HepG2 (cell line): ENCODE measurements around the gene SFT2D2. TPM values are rescaled to one million over a fixed set of nuclear protein-coding genes. Genes with fewer than 3 reads are reported as not detected.

Experiments
- ATAC-seq: fragments of 200-7000 bp; cut with Tn5 transposase; 3 replicates; pipeline ENCODE4 v1.9.1; 2020; ENCODE audit warnings: mild to moderate bottlenecking, moderate library complexity
- BruUV-seq: library from RNA; stranded (reverse); fragments of 400-500 nt; replicated peaks from 2 replicates; lab custom pipeline; 2021; lab: Mats Ljungman, UMichigan
- CTCF ChIA-PET: fragments of 300-600 bp; formaldehyde crosslinking; extraction: SDS; loops from one replicate; lab custom pipeline; 2021; ENCODE audit warnings: low total read pairs, inconsistent platforms, low intra/inter-chr PET ratio; lab: Yijun Ruan, JAX
- POLR2A ChIA-PET: fragments of 350-600 bp; sonication (Branson Sonifier 250); formaldehyde crosslinking; loops from one replicate; lab custom pipeline; 2020; ENCODE audit warnings: antibody characterized with exemption, inconsistent platforms; lab: Yijun Ruan, JAX
- DNase-seq: peaks from one replicate; pipeline ENCODE4 v3.0.0-alpha.2; 2015; ENCODE audit warnings: low spot score
- FAIRE-seq: peaks from 3 replicates; lab custom pipeline; 2011; peaks lifted over from hg19 to GRCh38; lab: Jason Lieb, UNC
- H2AFZ ChIP-seq: one replicate; pipeline ENCODE4 v1.6.1; 2011; ENCODE audit warnings: low read length, inconsistent platforms
- H3K27ac ChIP-seq: fragments of 300-600 bp; 3 replicates; pipeline ENCODE4 v1.8.0; 2011; ENCODE audit warnings: mixed run types, mild to moderate bottlenecking, mixed read lengths, low read length, inconsistent platforms; ENCODE audit not compliant: insufficient read depth; ENCODE audit errors: extremely low read length
- H3K27me3 ChIP-seq, 2 experiments: fragments of 200-600 bp in 1 of 2; 2 replicates in 1 of 2; 3 replicates in 1 of 2; pipeline versions ENCODE4 v1.6.0 to v1.8.0; 2011; ENCODE audit warnings: low read length in 2 of 2, mild to moderate bottlenecking in 2 of 2, moderate library complexity in 2 of 2, inconsistent platforms in 1 of 2; ENCODE audit not compliant: insufficient read depth in 2 of 2, control insufficient read depth in 1 of 2
- H3K36me3 ChIP-seq, 2 experiments: fragments of 200-600 bp in 1 of 2; replicated peaks in 1 of 2; 2 replicates in 1 of 2; 3 replicates in 1 of 2; pipeline versions ENCODE4 v1.5.1 to v1.8.0; 2011; ENCODE audit warnings: low read length in 2 of 2, inconsistent platforms in 1 of 2; ENCODE audit not compliant: insufficient read depth in 2 of 2, control insufficient read depth in 1 of 2
- H3K4me1 ChIP-seq: 2 replicates; pipeline ENCODE4 v1.5.1; 2012; ENCODE audit warnings: low read length, inconsistent platforms; ENCODE audit not compliant: insufficient read depth
- H3K4me2 ChIP-seq: 2 replicates; pipeline ENCODE4 v1.6.0; 2011; ENCODE audit warnings: low read depth, low read length, inconsistent platforms
- H3K4me3 ChIP-seq, 3 experiments: fragments of 200-600 bp in 1 of 3; sonication (generic), shearing (Covaris generic) in 1 of 3; replicated peaks in 1 of 3; 2 replicates each; pipeline ENCODE4 v1.5.1; 2011 to 2016; ENCODE audit warnings: low read length in 3 of 3, inconsistent platforms in 2 of 3, low read depth in 2 of 3, mild to moderate bottlenecking in 2 of 3, control low read depth in 1 of 3, mixed read lengths in 1 of 3; ENCODE audit not compliant: insufficient read depth in 1 of 3
- H3K79me2 ChIP-seq: one replicate; pipeline ENCODE4 v1.6.1; 2011; ENCODE audit warnings: low read length, inconsistent platforms; ENCODE audit not compliant: insufficient read depth
- H3K9ac ChIP-seq: 2 replicates; pipeline ENCODE4 v1.6.0; 2011; ENCODE audit warnings: mild to moderate bottlenecking, low read depth, low read length, inconsistent platforms; ENCODE audit not compliant: insufficient read depth
- H3K9me3 ChIP-seq: 2 replicates; pipeline ENCODE4 v1.5.1; 2012; ENCODE audit warnings: mild to moderate bottlenecking, low read length
- H4K20me1 ChIP-seq: 2 replicates; pipeline ENCODE4 v1.6.0; 2011; ENCODE audit warnings: inconsistent platforms, mild to moderate bottlenecking, low read length, moderate library complexity; ENCODE audit not compliant: insufficient read depth
- WGBS: methylation state at CpG from one replicate; pipeline ENCODE4 v1.1.6; 2017; ENCODE audit warnings: low lambda C conversion rate; 5-methylcytosine and 5-hydroxymethylcytosine counted together
- in situ Hi-C: cut with HindIII; loops from 2 replicates; pipeline ENCODE4 v1.10.0; 2017; ENCODE audit warnings: low pct_unique_long_range_greater_than_20kb; ENCODE audit not compliant: extremely low pct_ligation_motif_present
- intact Hi-C: fragments of 100-400 bp; cut with micrococcal nuclease; formaldehyde crosslinking; loops from one replicate; pipeline ENCODE4 v1.10.0; 2022; ENCODE audit not compliant: unreplicated experiment
- polyA plus RNA-seq, 8 experiments: library from polyadenylated mRNA; depleted of rRNA in 3 of 8; stranded (reverse) in 7 of 8; unstranded in 1 of 8; fragments of >200 nt; fragmentation: Illumina TruSeq in 4 of 8; extraction: Trizol in 4 of 8; gene quantifications; 2 replicates each; pipeline versions ENCODE4 v1.2.1 to v1.2.3, GENCODE V29; 2011 to 2016; ENCODE audit warnings: low read depth in 4 of 8, missing spikeins in 1 of 8, mixed read lengths in 1 of 8; ENCODE audit not compliant: insufficient read depth in 1 of 8
- total RNA-seq, 5 experiments: library from RNA; depleted of rRNA; stranded (reverse); fragments of >200 nt; fragmentation: Illumina TruSeq; extraction: Trizol; gene quantifications; 2 replicates each; pipeline ENCODE4 v1.2.3, GENCODE V29; 2016; ENCODE audit warnings: low read depth in 1 of 5
- TF ChIP-seq, protein P1 (sequence below), 2 experiments: IDR thresholded peaks; 2 replicates each; pipeline ENCODE4 v1.6.1; 2011 to 2012; ENCODE audit warnings: low read length in 2 of 2, borderline replicate concordance in 1 of 2, low read depth in 1 of 2, mild to moderate bottlenecking in 1 of 2, moderate library complexity in 1 of 2
- TF ChIP-seq, protein P2 (sequence below): IDR thresholded peaks from 2 replicates; pipeline ENCODE4 v1.6.1; 2016; ENCODE audit warnings: missing compliant biosample characterization, missing genetic modification reagents, borderline replicate concordance

The SFT2D2 gene
- total and polyA plus RNA-seq, 2 of the 13 experiments (the other 11 are each of a cell fraction or from before 2014, with no cell fraction given): 10.0 to 28.8 TPM

DNA sequence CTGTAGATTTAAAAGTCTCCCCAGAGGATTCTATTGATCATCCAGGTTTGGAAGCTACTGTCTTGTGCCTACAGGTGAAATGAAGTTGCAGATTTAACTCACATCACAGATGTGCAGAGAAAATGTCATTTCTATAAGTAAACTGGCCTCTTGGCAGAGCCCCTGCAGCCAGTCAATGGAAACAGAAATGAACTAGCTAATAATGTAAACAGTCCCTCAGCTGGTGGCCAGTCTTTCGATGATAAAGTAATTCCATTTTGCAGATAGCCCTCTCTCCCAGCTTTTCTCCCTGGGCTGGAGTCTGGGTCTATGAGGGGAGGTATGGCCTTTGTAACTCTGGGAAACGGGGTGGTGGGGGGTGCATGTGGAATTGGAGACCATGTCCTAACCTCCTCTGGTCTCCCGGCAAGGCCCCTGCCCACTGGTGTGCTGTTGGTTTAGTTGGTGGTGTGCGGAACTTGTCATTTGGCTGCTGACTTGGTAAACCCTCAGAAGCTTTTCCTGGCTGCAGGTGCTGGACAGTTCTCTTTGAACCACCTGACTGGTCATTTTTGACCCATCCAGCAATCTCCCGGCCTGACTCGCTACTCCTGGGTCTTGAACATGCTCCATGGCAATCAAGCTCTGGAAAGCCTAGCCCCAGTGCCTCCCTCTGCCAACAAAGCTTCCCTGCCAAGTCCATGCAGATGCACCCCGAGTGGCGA is 69.8 kb downstream of the SFT2D2 start:
- H3K9ac ChIP-seq: no peak overlapping the region
- no peaks in the 10 kb centered on the region for H3K27me3 ChIP-seq
- H3K36me3 ChIP-seq: no peaks in the 10 kb centered on the region
- ATAC-seq (no peak), DNase-seq (no peak), FAIRE-seq (no peak)
- no peak overlapping the region for H3K27ac ChIP-seq
- POLR2A ChIA-PET: no interaction called here
- CTCF ChIA-PET: no interaction called here
- intact Hi-C loops (no loop called here), in situ Hi-C loops (no loop called here)
- TF ChIP-seq, protein P1, sequence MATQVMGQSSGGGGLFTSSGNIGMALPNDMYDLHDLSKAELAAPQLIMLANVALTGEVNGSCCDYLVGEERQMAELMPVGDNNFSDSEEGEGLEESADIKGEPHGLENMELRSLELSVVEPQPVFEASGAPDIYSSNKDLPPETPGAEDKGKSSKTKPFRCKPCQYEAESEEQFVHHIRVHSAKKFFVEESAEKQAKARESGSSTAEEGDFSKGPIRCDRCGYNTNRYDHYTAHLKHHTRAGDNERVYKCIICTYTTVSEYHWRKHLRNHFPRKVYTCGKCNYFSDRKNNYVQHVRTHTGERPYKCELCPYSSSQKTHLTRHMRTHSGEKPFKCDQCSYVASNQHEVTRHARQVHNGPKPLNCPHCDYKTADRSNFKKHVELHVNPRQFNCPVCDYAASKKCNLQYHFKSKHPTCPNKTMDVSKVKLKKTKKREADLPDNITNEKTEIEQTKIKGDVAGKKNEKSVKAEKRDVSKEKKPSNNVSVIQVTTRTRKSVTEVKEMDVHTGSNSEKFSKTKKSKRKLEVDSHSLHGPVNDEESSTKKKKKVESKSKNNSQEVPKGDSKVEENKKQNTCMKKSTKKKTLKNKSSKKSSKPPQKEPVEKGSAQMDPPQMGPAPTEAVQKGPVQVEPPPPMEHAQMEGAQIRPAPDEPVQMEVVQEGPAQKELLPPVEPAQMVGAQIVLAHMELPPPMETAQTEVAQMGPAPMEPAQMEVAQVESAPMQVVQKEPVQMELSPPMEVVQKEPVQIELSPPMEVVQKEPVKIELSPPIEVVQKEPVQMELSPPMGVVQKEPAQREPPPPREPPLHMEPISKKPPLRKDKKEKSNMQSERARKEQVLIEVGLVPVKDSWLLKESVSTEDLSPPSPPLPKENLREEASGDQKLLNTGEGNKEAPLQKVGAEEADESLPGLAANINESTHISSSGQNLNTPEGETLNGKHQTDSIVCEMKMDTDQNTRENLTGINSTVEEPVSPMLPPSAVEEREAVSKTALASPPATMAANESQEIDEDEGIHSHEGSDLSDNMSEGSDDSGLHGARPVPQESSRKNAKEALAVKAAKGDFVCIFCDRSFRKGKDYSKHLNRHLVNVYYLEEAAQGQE (IDR thresholded peaks at IDR 0.05; ENCODE audit: borderline replicate concordance in 1 of 2, low read depth in 1 of 2, low read length in 2 of 2): peak in 1 of 2 experiments; percentile 55; a peak in 2 of 4 replicates
- TF ChIP-seq, protein P2, sequence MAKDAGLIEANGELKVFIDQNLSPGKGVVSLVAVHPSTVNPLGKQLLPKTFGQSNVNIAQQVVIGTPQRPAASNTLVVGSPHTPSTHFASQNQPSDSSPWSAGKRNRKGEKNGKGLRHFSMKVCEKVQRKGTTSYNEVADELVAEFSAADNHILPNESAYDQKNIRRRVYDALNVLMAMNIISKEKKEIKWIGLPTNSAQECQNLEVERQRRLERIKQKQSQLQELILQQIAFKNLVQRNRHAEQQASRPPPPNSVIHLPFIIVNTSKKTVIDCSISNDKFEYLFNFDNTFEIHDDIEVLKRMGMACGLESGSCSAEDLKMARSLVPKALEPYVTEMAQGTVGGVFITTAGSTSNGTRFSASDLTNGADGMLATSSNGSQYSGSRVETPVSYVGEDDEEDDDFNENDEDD (CRISPR knock-in tag): no peak
- WGBS: 67% methylated on average over 6 of the region's 8 CpGs
- H4K20me1 ChIP-seq: no peaks in the 10 kb centered on the region
- no peak overlapping the region for H3K4me3 ChIP-seq
- H3K79me2 ChIP-seq: no peaks in the 10 kb centered on the region
- BruUV-seq: no TSS peak
- H3K4me2 ChIP-seq: no peak overlapping the region
- H2AFZ ChIP-seq: no peak overlapping the region
- no peaks in the 10 kb centered on the region; the same call in 1 of the 2 replicates for H3K4me1 ChIP-seq
- H3K9me3 ChIP-seq: no peaks in the 10 kb centered on the region
